GM21381 (cell line): ENCODE measurements around the gene HOTAIR.

Experiments
- ATAC-seq: cut with Tn5 transposase; IDR thresholded peaks from one replicate; pipeline ENCODE4 v1.9.1; 2021; ENCODE audit warnings: mild to moderate bottlenecking, moderate library complexity; ENCODE audit not compliant: unreplicated experiment

Gene HOTAIR

DNA sequence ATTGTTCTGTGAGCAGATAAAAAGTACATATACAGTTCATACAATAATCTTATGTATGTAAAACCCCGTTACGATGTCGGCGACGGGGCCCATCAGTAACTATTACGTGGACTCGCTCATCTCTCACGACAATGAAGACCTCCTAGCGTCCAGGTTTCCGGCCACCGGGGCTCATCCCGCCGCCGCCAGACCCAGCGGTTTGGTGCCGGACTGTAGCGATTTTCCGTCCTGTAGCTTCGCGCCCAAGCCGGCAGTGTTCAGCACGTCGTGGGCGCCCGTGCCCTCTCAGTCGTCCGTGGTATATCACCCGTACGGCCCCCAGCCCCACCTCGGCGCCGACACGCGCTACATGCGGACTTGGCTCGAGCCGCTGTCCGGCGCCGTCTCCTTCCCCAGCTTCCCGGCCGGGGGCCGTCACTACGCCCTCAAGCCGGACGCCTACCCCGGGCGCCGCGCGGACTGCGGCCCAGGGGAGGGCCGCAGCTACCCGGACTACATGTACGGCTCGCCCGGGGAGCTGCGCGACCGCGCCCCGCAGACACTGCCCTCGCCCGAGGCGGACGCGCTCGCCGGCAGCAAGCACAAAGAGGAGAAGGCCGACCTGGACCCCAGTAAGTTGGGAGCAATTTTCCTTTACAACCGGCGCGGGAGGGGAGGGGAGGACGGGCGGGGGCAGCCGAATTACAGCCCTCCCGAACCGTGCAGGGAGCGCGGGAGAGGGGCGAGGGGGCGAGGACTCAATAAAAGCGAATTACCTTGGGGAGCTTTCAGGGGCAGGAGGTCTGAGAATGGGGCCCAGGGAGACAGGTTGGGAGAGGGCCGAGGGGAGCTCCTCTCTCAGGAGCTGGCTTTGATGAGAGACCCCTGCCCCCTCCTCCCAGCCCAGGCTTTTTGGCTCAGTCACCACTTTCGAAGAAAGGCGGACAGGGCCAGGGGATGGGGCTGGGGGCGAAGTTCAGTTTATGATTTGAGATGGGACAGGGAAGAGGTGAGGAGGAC lies 25.7 kb upstream of the HOTAIR start, which contains the start of gene HOXC9:
Gene HOXC9, plus strand, starts transcription at position 46 of the 999 bp plus-strand sequence. Its CDS starts 28 bp downstream, at position 74.
- no peak for ATAC-seq

DNA sequence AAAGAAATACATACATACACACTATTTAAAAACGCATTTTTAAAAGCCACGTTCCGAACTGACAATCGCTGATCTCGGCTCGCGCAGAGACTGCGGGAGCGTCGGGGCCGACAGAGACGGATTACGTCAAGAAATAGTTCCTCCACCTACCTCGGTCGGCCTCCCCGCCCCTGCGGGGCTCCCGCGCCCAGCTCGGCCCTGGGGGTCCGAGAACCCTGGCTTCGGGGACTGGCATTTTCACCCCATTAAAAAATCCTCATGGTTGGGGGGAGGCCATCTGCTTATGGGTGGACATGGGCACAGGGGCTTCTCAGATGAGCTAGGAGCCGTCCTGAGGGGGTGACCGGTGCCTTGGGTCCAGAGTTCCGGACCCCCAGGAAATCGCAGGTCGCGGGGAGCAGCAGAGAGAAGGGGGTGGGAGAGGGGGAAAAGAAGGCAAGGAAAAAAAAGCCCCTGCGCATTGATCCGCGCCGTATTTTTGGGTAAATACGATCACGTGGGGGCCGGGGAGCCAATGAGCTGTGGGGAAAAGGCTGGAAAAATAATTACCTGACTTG lies 24.9 kb upstream of the HOTAIR start:
- ATAC-seq = no peak

DNA sequence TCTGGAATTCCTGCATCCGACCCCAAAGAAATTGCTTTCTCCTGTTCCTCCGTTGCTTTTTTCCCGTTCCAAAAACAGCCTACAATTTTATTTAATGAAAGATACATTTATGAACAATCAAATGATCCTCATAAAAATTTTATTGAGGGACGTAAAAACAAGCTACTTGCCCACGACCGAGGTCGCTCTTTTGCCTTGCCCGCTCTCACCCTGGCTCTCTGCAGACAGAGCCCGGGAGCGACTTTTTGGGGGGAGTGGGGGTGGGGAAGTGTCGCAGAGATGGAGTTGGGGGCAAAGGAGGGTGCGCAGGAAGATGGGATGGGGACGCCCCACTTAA lies 24.1 kb upstream of the HOTAIR start:
- no peak for ATAC-seq

DNA sequence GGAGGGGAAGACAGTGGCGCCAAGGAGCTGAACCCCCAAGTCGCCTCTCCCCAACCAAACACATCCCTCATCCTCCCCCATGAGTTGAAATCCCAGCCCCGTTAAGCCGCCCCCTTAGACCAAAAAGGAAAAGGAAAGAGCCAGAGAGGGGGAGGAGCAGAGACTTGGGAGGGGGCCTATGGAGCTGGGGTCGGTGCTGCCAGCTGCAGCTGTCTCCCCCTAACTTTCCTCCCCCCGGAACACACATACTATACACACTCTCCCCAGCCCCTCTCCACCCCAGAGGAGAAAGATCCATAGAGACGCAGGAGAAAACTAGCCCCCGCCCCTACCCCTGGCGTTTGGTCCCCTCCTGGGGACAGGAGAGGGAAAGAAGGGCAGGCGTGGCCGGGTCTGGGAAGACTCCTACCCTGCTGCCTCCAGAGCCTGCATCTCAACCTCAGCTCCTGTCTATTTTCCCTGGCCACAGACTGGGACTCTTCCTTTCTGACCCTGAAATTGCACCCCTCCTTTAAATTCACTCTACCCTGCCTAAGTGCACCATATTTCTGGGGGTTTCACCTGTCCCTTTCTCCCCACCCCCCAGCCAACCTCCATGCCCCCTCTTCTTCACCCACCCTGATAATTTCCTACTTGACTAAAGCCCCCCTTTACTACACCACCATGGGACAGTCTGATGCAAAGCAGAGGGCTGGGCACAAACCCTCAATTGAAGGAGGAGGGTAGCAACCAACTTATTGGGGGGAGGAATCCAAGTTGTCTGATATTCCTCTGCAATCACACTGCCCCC lies 23.6 kb upstream of the HOTAIR start:
- ATAC-seq = no peak

DNA sequence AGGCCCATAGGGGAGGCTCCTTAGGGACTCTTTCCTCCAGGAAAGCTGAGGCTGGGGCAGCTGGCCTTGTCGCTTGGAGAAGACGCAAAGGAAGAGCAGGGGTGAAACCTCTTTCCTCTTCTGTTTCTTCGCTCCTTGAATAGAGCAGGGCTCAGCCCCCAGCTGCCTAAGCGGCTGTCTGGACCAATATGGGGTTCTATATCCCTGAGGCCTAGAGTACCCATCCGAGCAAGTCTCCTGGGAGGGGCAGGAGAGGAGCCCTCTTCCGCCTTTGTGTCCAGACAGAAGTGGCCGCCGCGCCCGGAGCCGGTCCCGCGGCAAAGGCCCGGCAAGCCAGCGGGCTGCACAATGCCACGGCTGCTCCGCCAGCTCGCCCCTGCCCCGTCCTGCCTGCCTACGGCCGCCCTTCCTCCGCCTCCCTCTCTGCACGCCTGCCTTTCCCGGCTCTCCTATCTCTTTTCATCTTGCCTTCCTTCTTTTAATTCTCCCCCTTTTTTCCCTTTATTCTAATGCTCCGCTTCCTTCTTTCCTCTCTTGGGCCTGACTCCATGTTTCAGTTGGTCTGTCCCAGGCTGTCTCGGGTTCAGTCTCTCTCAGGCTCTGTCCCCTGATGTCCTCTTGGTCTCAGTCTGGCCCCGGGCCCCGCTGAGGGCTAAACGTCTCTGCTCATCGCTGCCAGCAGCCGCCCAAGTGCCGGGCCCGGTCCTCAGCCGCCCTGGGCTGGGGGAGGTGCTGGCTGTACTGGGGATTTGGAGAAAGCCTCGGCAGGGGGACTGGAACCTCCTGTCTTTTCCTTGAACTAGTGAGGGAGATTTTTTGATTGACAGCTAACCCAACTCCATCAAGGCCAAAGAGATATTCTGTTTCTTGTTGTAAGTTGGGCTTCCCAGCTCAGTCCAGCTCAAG lies 22.7 kb upstream of the HOTAIR start:
- no peak for ATAC-seq

DNA sequence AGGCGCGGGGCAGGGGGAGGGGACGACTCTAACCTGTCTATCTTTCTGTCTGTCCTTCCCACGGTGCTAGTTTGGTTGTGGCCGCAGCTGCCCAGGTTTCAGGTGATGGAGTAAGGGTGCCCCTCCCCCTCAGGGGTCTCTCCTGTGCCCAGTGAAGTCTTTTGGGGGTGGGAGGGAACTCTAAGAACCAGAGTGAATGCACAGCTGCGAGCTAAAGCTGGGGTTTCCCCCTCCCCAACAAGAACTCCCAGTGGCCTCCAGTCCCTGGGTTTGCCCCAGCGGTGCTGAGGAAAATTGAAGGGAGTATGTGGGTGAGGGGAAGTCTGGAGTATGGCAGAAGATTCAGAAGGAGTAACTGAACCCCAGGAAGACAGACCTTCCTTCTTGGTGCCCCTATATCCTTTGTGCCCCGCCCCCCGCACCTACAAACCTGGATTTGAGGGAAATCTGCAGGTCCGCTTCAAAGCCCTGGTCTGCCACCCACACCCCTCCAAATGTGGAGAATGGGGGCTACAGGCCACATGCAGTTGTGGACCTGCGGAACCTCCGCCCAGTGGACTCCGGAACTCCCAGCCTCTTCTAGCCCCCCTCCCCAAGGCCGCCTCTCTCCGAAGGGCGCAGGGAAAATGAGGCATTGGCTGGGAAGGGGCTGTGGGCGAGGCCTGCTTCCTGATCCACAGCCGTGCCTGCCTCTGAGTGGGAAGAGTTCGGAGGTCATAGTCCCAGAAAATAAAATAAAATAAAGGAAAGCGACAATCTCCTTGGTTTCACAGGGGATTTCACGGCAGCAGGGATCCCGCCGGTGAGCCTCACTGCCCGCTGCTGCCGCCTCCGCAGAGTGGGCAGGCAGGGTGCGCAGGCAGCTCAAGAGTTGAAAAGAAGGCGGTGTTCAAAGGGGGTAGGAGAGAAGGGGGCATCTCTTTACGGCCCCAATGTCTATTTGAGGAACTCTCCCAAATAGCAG lies 21.8 kb upstream of the HOTAIR start:
- ATAC-seq = no peak

DNA sequence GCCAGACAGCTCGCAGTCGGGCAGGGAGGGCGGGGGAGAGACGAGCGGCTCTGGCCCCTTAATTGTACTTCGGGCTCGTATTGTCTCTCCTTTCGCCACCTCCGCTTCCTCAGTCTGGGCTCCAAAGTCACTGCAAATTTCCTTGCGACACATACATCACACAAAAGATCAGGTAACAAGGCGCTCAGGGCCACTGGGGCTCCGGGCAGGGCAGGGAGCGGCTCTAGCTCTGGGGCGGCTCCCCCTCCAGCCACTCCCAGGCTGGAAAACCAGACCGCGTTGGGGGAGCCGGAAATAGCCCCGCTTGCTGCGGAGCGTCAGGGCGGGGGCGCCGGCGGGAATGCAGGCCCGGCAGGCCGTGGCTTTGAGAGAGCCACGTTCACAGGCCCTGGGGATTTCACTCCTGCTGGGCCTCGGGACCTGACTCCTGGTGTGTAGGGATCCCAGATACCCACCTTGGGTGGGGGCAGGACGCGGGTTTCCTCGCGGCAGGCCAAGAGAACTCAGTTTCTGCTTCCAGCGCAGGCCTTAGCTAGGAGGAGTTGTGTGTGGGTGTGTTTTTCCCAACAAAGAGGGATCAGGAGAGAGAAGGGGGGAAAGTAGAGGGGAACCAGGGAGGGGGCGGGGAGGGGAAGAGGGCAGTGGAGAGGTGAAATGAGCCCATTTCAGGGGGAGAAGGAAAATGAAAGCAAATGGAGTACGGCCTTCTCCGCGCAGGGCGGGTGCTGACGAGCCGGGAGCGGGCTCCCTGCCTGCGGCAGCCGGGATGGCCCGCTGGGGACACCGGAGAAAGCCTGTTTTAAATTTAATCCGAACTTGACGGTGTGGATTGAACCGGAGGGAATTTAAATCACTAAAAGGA lies 20.9 kb upstream of the HOTAIR start:
- no peak for ATAC-seq

DNA sequence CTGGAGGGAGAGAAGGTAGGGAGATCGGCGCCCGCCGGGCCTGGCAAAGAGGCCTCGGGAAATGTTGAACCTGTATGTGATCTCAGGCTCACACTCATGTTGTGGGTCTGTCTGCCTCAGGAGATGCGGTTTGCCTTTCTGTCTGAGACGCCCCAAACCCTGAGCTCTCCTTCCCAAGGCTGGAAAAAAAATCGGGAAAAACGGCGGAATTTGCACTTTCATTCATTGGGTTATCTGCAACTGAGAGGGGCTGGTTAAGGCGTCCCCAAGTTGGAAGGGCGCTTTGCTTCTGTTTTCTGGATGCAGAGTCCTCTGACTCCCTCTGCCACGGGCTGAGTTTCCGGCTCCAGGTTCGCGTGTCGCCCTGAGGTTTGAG lies 20.2 kb upstream of the HOTAIR start:
- ATAC-seq = no peak

DNA sequence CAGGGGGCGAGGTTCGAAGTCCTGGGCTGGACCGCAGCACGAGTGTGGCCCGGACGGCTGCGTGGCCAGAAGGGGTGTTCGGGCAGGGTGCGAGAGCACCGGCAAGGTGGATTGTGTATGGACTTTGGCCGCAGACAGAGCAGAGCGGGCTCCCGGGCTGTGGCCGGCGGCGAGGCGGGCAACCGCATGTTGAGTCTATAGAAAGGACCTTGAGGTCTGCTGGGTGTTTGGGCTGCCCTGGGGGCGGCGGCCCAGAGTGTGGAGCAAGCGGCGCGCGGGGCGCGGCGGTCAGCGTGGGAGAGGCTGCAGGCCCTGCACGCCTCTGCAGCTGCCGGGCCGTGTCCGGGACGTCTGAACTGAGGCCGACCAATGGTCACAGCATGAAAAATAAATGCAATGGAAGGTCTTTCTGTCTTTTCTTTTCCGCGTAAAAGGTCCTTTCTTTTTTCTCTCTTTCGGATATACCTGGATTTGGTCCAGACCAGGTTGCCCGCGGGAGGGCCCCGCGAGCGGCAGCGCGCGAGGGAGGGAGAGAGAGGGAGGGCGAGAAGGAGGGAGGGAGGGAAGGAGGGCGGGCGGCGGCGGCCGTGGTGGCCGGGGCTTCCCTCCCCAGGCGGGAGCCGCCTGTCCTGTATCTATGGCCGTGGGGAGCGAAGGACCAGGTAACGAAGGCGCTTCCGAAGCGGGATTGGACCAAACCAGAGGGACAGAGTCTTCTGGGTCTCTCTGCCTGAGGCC lies 19.7 kb upstream of the HOTAIR start:
- ATAC-seq = no peak

DNA sequence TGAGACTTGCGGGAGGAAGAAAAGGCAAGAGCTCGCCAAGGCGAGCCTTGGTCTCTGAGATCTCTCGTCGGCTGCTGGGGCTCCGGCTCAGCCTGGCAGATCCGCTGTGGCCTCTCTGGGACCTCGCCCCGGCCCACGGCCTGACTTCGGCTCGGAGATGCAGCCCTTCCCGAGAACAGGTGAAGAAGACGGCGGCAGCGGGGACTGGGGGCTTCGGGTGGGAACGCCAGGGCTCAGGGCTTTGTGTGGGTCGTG lies 19.2 kb upstream of the HOTAIR start:
- ATAC-seq = no peak

DNA sequence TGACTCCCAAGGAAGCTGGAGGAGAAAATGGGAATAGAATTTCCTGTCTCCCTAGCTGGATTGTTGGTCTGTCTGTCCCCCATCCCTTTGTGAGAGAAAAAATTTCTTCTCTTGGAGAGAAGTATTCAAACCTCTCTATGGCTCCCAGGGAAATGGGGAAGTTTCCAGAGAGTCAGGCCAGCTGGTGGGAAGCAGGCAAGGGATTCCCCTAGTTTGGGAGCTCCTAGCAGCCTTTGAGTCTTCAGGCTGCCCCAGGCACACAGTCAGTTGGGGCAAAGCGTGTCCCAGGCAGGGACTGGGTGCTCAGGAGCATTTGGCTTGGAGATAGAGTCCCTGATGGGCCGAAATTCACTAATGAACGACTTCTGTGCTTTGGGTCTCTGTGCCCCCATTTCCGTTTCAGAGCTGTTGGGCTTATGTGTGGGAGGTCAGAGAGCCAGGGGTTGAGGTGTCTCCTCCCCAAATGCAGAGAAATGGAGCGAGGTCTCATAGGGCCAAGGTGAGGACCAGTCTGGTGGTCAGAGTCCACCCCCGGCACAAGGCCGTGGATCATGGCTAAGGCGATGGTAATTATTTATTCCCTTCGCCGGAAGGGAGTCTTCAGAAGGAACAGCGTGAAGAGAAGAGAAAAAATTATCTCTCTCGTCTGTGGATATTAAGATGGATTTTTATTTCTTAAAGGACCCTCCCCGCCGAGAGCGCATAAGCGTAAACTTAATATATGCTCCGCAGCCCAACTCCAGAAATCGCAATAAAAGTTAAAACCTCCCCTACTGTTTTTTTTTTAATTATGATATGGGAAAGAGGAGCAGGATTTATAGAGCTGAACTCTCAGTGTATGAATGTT lies 18.6 kb upstream of the HOTAIR start:
- ATAC-seq = no peak

DNA sequence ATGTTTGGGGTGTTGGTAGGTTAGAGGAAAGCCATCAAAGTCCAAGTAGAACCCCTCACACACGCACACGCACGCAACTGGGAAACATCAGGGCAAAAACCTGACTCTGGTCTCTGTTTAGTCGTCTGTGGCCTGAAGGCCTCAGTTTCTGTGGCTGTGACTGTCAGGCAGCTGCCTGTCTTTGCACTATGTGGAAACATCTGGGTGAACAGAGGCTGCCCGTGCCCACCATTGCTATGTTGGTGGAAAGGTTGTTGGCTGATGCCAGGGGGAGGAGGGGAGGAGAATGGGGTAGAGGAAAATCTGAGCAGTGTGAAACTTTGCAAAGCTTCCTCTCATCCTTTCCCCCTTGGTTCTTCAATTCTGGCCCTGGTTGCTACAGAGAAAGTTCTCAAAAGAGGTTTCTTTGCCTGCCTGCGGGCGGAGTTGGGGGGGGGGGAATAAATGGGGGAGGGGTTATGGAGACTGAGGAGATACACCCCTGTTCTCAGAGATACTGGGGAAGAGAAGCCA lies 17.7 kb upstream of the HOTAIR start:
- ATAC-seq = no peak

DNA sequence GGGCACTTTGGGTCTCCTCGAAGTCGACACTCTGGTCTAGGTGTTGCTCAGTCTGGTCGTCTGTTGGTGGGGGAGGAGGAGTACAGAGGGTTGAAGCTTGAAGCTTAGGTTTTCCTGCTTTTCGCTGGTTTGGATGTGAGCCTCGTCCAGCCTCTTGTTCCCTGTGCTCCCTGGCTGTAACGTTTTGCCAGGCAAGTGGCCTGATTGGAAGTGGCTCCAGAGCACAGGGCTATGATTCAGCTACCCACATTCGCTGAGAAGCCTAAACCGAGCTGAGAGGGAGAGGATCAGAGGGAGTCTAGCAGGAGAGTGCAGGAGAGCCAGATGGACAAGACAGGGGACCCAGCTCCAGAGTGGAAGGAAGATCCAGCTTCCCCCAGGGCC lies 16.3 kb upstream of the HOTAIR start:
- no peak for ATAC-seq

DNA sequence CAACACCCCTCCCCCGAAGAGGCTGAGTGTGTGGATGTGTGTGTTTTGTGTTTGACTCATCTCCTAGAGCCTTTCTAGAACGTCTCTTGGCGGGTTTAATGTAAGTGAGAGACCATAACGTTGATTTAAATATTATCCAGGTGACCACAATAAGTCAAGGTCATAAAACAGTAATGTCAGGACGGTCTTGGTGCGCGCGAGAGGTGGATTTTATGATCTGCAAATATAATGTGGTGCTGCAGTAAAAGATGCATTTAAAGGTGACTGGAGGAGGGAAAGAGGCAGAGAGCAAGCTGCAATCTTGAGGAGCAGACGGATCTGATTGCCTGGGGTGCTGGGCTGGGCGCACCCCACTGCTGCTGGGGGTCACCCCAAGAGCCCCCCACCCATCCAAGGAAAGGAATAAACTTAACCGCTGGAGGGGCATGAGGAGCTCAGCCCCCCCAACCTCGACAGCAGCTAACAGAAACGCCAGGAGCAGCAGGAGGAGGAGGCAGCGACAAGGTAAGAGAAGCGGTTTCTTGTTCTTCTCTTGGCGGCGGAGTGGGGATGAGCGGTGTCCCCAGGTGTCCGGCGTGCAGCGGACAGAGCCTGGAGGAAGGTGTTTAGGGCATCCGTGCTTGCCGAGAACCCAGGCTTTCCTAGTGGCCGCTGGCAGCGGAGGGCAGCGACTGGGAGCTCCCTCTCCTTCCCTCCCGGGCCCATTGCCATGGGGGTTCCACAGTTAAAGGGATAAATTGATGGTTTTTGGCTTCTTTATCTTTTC lies 15.7 kb upstream of the HOTAIR start:
- no peak for ATAC-seq

DNA sequence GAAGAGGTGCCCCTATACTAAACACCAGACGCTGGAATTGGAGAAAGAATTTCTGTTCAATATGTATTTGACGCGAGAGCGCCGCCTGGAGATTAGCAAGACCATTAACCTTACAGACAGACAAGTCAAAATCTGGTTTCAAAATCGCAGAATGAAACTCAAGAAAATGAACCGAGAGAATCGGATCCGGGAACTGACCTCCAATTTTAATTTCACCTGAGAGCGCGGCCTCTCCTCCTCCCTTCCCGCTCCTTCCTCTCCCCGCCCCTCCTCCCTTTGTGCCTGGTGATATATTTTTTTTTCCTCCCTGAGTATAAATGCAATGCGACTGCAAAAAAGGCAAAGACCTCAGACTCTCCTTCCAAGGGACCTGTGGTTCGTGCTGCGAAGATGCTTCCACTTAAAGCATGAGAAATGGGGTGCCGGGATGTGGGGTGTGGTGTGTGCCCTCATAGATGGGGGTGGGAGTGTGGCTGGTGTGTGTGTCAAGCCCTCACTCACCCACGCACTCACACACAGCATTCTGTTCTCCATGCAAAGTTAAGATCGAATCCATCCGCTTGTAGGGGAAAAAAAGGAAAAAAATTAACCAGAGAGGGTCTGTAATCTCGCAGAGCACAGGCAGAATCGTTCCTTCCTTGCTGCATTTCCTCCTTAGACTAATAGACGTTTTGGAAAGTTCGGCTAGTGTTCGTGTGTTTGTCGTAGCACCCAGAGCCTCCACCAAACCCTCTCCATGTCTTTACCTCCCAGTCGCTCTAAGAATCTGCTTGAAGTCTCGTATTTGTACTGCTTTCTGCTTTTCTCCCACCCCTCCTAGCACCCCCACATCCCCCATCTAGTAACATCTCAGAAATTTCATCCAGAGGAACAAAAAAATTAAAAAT lies 14.7 kb upstream of the HOTAIR start:
- ATAC-seq = no peak
